A375 (cell line): ENCODE data around the gene SH2D3A. TPM values are rescaled to one million over a fixed set of nuclear protein-coding genes. Genes with fewer than 3 reads are reported as not detected.

Source experiments
- total RNA-seq: library from RNA; depleted of rRNA; stranded (reverse); fragments of >200 nt; shearing (Covaris generic); gene quantifications from 2 replicates; pipeline ENCODE4 v1.2.3, GENCODE V29; 2014; rRNA removed

SH2D3A gene
- total RNA-seq: 1.1 and 2.3 TPM in 2 replicates

GRCh38 chr19:6767357-6768235, at the start of gene SH2D3A:
TSS of gene SH2D3A (minus strand) at chr19:6767435. CDS start at chr19:6763748, 3,687 bp downstream.

GRCh38 chr19:6772028-6772865, 5.0 kb upstream of the SH2D3A start, which contains the start of gene VAV1:
TSS of gene VAV1 (plus strand) at chr19:6772708. CDS start at chr19:6772808, 100 bp downstream.

GRCh38 chr19:6739390-6739882, 27.8 kb downstream of the SH2D3A start, which contains the start of gene TRIP10:
TSS of gene TRIP10 (plus strand) at chr19:6739680. CDS start at chr19:6739762, 82 bp downstream.

GRCh38 chr19:6737284-6737872, 29.9 kb downstream of the SH2D3A start, which contains the start of gene GPR108:
TSS of gene GPR108 (minus strand) at chr19:6737580. CDS start at chr19:6737576, 4 bp downstream.

GRCh38 chr19:6720369-6721137, 46.7 kb downstream of the SH2D3A start, which contains the start of gene C3:
TSS of gene C3 (minus strand) at chr19:6720650. CDS start at chr19:6720589, 61 bp downstream.

Other genes with a start within 250 kb of the SH2D3A start
- gene TNFSF9, start 236.4 kb downstream of the SH2D3A start, total RNA-seq: 11.8 and 12.5 TPM in 2 replicates
- 93.9 and 116 TPM in 2 replicates for gene CD70, start 176.3 kb downstream of the SH2D3A start, total RNA-seq
- gene TNFSF14, start 97.3 kb downstream of the SH2D3A start, total RNA-seq: not detected in 2 replicates
- 7.9 and 15.0 TPM in 2 replicates for gene C3, start 46.8 kb downstream of the SH2D3A start, total RNA-seq
- gene GPR108, start 29.9 kb downstream of the SH2D3A start, total RNA-seq: 69.2 and 84.5 TPM in 2 replicates
- 46.5 and 48.0 TPM in 2 replicates for gene TRIP10, start 27.8 kb downstream of the SH2D3A start, total RNA-seq
- not detected in 2 replicates for gene VAV1, start 5.3 kb upstream of the SH2D3A start, total RNA-seq
- gene ADGRE1, start 120.1 kb upstream of the SH2D3A start, total RNA-seq: 4.6 and 4.9 TPM in 2 replicates